SK-N-MC (cell line): ENCODE measurements around the gene ASB8.
A peak's percentile ranks its signal among the peaks of the same experiment; 100 is the strongest.

Experiments used
- DNase-seq: peaks from one replicate; pipeline ENCODE4 v3.0.0-alpha.2; 2011; ENCODE audit warnings: low read depth, low spot score
- H3K27ac ChIP-seq: fragments of 200-600 bp; sonication (generic); 2 replicates; pipeline ENCODE4 v1.5.1; 2016; ENCODE audit warnings: mixed run types
- H3K36me3 ChIP-seq: fragments of 200-600 bp; sonication (generic); 2 replicates; pipeline ENCODE4 v1.6.1; 2017; ENCODE audit warnings: antibody characterized with exemption, low read length, mixed read lengths; ENCODE audit not compliant: insufficient read depth
- H3K4me3 ChIP-seq: fragments of 200-600 bp; sonication (generic); 2 replicates; pipeline ENCODE4 v1.5.1; 2016
- H3K9ac ChIP-seq: fragments of 200-600 bp; sonication (generic); 2 replicates; pipeline ENCODE4 v1.8.0; 2017; ENCODE audit warnings: mixed run types, mixed read lengths; ENCODE audit not compliant: insufficient read length
- H3K9me3 ChIP-seq: fragments of 200-600 bp; sonication (generic); 2 replicates; pipeline ENCODE4 v1.6.1; 2017; ENCODE audit warnings: low read depth, mild to moderate bottlenecking, antibody characterized with exemption, low read length, moderate library complexity, mixed read lengths
- EZH2 ChIP-seq: fragments of 200-600 bp; sonication (generic); IDR thresholded peaks from one replicate; pipeline ENCODE4 v1.6.1; 2017; ENCODE audit warnings: antibody characterized with exemption
- FOXP2 ChIP-seq: optimal IDR thresholded peaks from 2 replicates; pipeline ENCODE3; 2011; ENCODE audit warnings: mild to moderate bottlenecking, moderate library complexity; ENCODE audit not compliant: insufficient read depth; ENCODE audit errors: extremely low read length, control extremely low read depth
- POLR2AphosphoS5 ChIP-seq: IDR thresholded peaks from 2 replicates; pipeline ENCODE4 v1.6.1; 2012; ENCODE audit warnings: mild to moderate bottlenecking, low read depth, low read length, borderline replicate concordance

The ASB8 gene, protein sequence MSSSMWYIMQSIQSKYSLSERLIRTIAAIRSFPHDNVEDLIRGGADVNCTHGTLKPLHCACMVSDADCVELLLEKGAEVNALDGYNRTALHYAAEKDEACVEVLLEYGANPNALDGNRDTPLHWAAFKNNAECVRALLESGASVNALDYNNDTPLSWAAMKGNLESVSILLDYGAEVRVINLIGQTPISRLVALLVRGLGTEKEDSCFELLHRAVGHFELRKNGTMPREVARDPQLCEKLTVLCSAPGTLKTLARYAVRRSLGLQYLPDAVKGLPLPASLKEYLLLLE

GRCh38 chr12:48157018-48157888, at the start of gene ASB8:
TSS of gene ASB8 (minus strand) at chr12:48157515. CDS start at chr12:48153496, 4,019 bp downstream.
- H3K9me3 ChIP-seq: no peaks in the 10 kb centered on the region
- H3K36me3 ChIP-seq: peaks cover 15% of the 10 kb centered on the region; the same call in 1 of the 2 replicates
- TF ChIP-seq EZH2 (no peak), POLR2AphosphoS5 (peak; percentile 88), FOXP2 (peak; percentile 95)
- H3K27ac ChIP-seq: peak within 1 kb of the TSS; percentile 49; the same call in 1 of the 2 replicates
- peak within 1 kb of the TSS; percentile 84 for H3K9ac ChIP-seq
- H3K4me3 ChIP-seq: peak within 1 kb of the TSS; percentile 93
- DNase-seq: peak; percentile 95

DNA sequence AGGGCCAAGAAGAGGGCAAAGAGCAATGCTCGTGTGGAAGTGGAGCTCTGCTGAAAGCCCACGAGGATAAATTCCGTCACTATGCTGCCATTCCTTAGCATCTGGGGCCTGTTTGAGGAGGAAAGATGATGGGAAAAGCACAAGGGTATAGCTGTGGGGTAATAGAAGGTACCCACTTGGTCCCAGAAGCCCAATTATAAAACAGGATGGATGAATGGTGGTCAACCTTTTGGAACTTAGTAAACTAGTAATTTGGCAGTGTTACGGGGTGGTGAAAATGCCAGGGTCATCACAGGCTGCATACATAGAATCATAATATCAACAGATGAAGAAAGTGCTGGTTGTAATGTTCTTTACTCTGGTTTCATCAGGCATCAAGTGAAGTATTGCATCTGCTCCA, 45.9 kb upstream of the ASB8 start, which contains the start of gene OR10AD1:
TSS of gene OR10AD1 (minus strand) at position 101 of the 400 bp plus-strand sequence. CDS start at position 101, 0 bp downstream.
- Histone ChIP-seq H3K36me3 (no peaks in the 10 kb centered on the region), H3K9ac (no peak within 1 kb of the TSS), H3K4me3 (no peak within 1 kb of the TSS), H3K27ac (no peak within 1 kb of the TSS), H3K9me3 (no peaks in the 10 kb centered on the region)
- DNase-seq: no peak
- no peak for TF ChIP-seq FOXP2
- TF ChIP-seq POLR2AphosphoS5: no peak
- TF ChIP-seq EZH2: no peak

DNA sequence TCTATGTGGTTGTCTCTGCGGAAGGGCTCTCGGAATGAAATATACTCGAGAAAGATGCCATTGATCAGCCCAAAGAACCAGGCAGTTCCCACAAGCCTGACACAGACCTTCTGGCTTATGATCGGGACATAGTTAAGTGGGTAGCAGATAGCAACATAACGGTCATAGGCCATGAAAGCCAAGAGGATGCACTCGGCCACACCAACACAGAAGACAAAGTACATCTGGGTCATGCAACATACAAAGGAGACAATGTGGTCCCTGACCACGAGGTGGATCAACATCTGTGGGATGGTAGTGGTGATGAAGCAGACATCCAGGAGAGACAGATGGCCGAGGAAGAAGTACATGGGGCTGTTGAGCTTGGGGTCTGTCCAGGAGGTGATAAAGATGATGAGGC, 45.5 kb upstream of the ASB8 start:
- Histone ChIP-seq H3K9me3 (no peaks in the 10 kb centered on the region), H3K36me3 (no peaks in the 10 kb centered on the region), H3K9ac (no peak overlapping the region), H3K27ac (no peak overlapping the region), H3K4me3 (no peak overlapping the region)
- TF ChIP-seq EZH2 (no peak), FOXP2 (no peak), POLR2AphosphoS5 (no peak)
- no peak for DNase-seq

- TF ChIP-seq FOXP2 (no peak), POLR2AphosphoS5 (no peak), EZH2 (no peak)
- H3K4me3 ChIP-seq: no peak overlapping the region
- H3K27ac ChIP-seq: no peak overlapping the region
- no peaks in the 10 kb centered on the region for H3K36me3 ChIP-seq
- DNase-seq: no peak
- H3K9ac ChIP-seq: no peak overlapping the region
- no peaks in the 10 kb centered on the region for H3K9me3 ChIP-seq
Observed at GRCh38 chr12:48201516-48201915, 44.2 kb upstream of the ASB8 start.

DNA sequence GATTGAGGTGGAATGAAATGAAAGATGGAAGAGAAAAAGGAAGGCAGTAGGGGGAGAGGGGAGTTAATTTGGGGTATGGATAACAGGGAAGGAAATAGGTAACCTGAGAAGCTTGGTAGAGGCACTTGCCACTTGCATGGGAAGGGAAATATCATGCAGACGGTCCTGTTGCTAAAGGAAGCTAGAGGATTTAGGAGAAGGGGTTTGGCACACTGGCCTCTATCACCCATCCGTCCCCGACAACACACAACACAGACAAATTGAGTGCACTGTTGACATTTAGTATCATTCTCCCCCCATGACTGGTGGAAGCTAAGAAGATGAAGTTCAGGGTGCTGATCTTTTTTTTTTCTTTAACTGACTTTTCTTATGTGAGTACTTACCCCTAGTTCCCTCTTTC, 43.8 kb upstream of the ASB8 start:
- Histone ChIP-seq H3K36me3 (no peaks in the 10 kb centered on the region), H3K27ac (no peak overlapping the region), H3K9ac (no peak overlapping the region), H3K4me3 (no peak overlapping the region), H3K9me3 (no peaks in the 10 kb centered on the region)
- TF ChIP-seq FOXP2 (no peak), POLR2AphosphoS5 (no peak), EZH2 (no peak)
- no peak for DNase-seq

GRCh38 chr12:48199774-48200221, 42.5 kb upstream of the ASB8 start:
- Histone ChIP-seq H3K4me3 (peak overlapping the region; percentile 7; the same call in 1 of the 2 replicates), H3K36me3 (no peaks in the 10 kb centered on the region), H3K27ac (peak overlapping the region; percentile 78), H3K9ac (peak overlapping the region; percentile 49), H3K9me3 (no peaks in the 10 kb centered on the region)
- no peak for DNase-seq
- no peak for TF ChIP-seq POLR2AphosphoS5
- no peak for TF ChIP-seq EZH2
- TF ChIP-seq FOXP2: no peak

DNA sequence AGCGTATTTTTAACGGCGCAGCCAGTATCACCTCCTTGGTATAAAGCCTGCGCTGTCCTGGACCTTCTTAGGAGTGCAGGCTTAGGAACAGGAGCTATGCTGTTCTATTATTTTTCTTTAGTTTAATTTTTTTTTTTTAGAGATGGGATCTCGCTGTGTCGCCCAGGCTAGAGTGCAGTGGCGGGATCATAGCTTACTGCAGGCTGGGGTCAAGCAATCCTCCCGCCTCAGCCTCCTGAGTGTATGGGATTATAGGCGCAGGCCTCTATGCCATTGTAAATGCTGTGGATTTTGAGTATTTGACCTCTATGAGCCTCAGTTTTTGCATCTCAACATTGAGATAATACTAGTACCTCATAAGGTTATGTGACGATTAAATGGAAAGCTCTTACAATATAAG, 41.7 kb upstream of the ASB8 start:
- no peak for DNase-seq
- Histone ChIP-seq H3K27ac (peak overlapping the region; percentile 78), H3K36me3 (no peaks in the 10 kb centered on the region), H3K4me3 (no peak overlapping the region), H3K9me3 (no peaks in the 10 kb centered on the region), H3K9ac (no peak overlapping the region)
- TF ChIP-seq FOXP2: no peak
- no peak for TF ChIP-seq POLR2AphosphoS5
- TF ChIP-seq EZH2: no peak

GRCh38 chr12:48198672-48198971, 41.3 kb upstream of the ASB8 start:
- Histone ChIP-seq H3K4me3 (no peak overlapping the region), H3K36me3 (no peaks in the 10 kb centered on the region), H3K9ac (no peak overlapping the region), H3K9me3 (no peaks in the 10 kb centered on the region), H3K27ac (no peak overlapping the region)
- no peak for TF ChIP-seq POLR2AphosphoS5
- TF ChIP-seq FOXP2: no peak
- no peak for TF ChIP-seq EZH2
- no peak for DNase-seq
